ENCODE measurements around the gene HSF5.
"Not testable (repeated sequence)": the region's sequence is repeated elsewhere in the genome, so short reads cannot be mapped to it uniquely, and the experiment has no call there.

Gene HSF5

DNA sequence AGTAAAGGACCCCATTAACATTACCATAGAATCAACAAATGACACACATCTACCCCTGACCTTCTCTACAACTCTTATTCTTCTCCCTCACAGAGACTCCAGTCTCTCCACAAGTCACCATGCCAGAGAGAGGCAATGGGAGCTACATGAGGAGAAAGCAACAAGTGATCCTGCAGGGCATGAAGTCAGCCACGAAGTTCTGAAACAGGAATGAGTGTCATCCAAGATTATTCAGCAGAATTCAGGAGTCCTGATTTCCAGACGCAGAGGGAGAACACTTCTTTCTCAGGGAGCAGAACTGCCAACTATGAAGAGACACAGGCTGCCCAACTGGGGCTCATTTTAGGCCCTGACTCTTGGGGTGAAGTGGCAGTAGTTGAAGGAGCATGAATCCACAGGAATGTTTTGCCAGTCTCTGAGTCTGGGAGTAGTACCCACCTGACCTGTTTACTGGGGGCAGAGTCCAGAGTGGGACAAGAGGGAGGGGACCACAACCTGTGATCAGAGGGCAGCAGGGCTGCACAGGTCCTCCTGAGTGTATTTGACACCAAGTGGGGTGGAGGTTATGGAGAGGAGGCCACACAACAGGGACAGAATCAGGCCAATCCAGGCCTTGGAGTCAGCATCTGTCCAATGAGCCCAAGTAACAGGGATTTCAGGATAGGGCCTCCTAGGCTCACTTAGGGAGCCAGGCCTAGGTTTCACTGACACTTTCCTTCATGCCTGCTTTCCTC lies 28.6 kb upstream of the HSF5 start:
- no peak for FAIRE-seq

DNA sequence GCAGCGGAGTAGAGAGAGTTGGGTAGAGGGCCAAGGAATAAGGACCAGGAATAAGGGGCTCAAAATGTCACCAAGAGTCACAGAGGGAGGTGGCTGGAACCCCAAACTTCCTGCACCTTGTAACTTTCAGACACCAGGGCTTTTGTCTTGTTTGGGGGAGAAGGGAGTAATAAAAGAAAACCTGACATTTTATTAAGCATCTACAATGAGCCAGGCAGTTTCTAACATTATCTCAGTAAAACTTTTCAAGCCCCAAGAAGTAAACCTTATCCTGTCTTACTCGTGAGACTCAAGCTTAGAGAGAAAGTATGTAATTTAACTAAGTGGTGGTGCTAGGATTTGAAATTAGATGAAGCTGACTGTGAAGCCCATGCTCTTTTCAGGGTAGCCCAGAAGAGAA lies 27.1 kb upstream of the HSF5 start:
- no peak for FAIRE-seq

DNA sequence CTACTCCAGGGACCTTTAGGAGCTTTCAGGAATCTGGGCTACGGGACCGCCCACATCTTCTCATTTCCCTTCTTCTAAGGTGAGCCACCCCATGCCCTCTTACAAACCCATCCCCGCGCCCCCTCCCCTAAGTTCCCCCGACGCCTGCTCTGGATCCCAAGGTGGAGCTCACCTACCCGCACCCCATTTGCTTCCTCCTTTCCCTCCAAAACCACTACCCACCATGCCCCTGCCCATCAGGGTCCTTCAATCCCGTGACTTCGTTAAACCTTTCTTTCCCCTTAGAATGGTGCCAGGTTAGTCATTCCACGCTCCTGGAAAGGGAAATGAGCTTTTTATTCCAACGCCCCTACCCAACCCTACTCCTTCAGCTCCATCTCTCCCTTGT lies 26.6 kb upstream of the HSF5 start:
- FAIRE-seq = no peak

DNA sequence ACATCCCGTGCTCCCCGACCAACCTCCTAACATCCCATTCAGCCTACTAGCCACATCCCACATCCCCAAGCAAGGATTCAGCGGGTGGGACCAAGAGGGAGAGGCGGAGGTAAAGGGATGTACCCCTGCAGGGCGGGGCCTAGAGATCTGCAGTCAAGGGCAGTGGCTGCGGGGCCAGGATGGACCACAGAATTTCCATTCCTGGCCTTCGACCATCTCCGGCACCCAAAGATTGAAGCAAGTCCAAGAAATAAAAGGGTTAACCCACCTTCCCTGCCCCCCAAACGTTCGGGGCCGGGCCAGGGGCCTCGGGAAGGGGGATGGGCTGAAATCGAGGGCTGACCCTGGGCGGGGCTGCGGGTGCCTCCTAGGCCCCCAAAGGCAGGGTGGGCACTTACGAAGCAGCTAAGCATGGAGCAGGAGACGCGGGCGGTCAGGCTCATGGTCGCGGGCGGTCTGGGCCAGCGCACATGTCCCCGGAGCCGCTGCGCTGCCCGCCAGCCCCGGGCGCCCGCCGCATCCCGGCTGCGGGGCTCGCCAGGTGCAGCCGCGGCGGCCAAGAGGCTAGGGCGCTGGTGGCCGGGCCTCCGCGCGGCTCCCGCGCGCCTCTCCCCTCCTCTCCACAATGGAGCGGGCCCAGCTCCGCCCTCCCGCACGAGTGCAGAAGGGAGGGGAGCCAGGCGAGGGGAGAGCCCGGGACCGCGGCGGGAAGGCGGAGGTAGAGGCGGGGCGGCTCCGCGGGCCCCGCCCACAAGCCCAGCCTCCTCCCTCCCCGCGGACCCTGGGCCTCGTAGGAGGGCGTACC lies 26.0 kb upstream of the HSF5 start, which contains the start of gene MTMR4:
Gene MTMR4, minus strand, starts transcription at position 674 of the 805 bp plus-strand sequence. Its CDS starts 231 bp downstream, at position 443.
- FAIRE-seq = no peak

DNA sequence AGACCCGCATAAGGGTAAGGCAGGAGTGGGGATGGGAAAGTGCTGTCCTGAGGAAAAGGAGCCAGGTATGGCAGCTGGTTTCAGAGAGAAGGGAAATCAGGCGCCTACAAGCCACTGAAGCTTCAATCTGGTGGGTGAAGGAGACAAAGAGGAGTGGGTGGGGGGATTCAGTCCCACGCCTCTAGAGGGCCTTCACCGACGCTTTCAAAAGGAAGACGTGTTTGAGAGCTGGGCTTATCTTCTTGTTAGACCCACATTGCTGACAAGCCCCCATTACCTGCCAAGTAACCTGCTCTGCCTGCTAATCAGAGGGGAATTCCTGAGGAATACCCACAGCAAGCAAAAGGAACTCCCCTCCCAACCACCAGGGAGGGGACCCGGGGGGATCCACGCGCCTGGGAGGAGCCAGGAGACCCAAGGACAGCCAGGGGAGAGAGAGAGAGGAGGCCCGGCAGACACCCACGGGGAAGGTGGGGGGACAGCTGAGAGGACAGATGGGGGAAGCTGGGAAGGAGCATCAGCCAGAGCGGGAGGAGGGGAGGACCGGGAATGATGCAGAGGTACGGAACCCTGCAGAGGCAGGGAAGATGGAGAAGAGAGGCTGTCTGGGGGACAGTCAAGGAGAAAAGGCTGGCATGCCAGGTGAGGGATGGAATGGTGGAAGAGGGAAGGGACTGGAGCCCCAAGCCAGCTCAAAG lies 25.2 kb upstream of the HSF5 start:
- FAIRE-seq = no peak

DNA sequence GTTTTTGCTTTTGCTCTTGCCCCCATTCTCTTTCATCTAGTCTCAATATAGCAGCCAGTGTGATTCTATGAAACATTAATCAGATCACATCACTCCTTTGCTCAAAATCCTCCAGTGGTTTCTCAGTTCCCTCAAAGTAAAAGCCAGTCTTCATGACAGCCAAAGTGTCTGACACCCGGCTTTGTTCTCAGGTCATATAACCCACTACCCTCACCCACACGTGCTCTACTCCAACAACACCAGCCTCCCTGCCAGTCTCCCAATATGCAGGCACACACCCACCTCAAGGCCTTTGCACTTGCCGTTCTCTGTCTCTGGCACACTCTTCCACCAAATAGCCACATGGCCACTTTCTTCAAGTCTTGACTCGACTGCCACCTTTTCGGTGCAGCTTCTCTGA lies 21.9 kb upstream of the HSF5 start:
- no peak for FAIRE-seq

DNA sequence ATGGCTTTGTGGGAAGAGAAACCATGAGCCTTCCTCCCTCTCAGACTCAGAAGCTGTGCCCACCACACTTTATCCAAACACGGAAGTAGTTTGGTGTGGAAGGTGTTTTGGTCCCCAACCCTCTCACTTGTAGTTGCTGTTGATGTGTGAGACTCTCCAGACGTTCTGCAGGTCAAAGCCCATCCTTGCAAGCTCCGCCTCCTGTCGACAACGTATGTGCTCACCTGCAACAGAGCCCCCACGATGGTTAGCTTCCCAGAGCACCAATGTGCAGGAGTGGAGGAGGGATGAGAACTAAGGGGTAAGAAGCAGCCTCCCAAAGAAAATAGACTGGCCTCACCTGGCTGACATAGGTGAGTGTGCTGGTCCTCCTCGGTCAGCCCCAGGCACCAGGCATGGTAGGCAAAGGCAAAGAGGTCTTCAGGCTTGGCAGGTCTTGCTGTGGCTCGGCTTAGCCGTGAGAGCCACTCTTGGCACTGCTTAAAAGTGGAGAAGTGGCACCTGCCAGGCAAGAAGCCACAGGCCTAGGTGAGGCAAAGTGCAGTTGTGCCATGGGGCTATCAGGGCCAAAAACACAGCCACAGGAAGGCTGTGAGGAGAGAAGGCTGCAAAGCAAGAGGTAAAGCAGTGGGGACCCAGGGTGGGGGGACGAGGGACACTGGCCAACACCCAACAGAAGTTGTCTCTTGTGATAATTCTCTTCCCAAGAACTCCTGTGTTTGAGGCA lies 20.3 kb upstream of the HSF5 start:
- no peak for FAIRE-seq

DNA sequence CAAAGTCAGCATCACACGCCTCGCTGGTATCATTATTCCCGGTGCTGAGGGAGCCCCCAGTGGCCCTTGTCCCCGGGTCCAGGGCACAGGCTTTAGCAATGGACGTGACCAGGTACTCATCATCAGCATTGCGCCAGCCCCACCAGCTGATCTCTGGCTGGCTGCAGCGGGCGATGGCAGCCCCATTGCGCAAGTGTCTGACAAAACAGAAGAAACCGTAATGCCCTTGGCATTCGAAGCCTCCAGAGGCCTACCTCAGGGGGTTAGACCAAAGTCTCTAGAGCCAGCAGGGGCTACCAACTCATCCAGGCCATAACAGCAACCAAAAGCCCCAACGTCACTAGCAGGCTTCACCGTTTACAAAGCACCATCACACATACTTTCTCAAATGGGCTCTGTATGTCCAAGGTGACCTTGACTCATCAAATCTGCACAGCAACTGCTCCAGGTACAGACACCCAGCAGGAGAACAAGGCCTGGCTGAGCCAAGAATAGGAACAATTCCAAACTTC lies 19.0 kb upstream of the HSF5 start:
- FAIRE-seq = no peak

DNA sequence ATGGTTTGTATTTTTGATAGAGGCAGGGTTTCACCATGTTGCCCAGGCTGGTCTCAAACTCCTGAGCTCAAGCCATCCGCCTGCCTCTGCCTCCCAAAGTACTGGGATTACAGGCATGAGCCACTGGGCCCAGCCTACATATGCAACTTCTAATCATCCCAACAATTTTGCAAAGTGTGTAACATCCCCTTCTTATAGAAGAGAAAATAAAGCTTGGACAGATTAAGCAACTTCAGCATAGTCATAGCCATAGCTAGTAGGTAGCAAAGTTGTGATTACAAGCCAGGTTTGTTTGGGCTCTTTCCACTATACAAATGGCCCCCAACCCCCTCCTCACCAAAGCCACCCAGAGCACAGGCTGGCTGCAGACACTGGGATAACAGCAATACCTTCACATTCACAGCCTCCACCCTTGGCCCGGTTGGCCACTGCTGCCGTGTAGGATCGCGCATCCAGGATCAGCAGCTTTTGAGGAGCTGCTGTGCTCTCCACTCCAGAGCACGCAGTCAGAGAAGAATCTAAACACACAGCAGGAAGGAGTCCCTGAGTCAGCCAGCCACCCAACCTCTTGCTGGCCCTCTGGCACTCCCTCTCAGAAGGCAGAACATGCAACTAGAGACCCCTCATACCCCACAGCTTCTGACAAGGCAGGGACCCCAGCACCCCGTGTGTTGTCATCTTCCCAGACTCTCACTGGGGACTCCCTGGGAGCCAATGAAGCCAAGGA lies 18.3 kb upstream of the HSF5 start:
- FAIRE-seq = no peak

DNA sequence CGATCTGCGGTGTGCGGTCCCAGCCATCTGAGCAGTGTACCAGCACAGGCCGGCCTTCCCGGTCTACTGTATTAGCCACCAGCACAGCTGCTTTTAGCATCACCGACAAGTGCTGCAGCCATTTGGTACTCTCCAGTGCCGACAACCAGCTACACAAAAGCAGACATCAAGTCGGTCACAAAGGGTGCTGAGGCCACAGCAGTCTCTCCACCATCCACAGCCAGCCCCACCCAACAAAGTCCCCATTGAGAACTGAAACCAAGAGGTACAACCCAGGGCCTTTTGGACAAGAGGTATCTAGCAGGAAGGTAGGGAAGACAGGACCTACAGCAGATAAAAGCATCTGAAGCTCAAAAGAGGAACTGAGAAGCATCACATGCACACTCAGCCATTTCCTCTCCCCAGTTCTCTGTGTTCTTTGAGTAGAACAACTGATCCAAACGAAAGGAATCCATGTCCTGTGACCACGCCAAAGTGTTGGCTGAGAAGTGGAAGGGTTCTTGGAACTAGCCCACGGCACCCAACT lies 16.7 kb upstream of the HSF5 start:
- no peak for FAIRE-seq

DNA sequence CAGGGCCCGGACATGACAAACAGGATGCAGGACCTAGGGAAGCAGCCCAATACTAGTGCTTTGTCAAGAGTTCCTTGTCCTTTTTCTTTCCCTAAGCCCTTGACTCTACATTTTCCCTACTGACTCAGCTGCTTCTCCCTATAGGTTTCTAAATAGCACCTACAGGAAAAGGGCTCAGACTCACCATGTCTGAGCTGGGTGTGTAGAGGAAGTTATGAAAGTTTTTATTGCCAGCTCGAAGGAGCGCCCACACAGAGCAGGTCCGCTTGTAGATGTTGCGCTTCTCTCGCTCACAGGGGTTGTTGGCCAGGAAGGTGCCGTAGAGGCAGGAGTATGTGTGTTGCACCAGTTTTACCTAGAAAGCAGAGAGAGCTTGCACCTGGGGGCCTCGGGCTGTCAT lies 15.7 kb upstream of the HSF5 start:
- FAIRE-seq = no peak

DNA sequence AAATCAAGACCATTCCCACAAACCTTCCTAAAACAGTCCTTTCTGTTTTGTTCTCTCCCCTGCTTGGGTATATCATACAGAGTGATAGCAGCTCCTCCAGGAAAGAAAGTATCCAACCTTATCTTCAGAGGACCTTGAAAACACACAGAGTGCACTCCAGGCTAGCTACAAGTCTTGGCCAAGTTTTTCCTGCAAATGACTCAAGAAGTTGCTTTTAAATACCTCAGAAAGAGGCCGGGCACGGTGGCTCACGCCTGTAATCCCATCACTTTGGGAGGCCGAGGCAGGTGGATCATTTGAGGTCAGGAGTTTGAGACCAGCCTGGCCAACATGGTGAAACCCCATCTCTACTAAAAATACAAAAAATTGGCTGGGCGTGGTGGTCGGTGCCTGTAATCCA lies 14.9 kb upstream of the HSF5 start:
- FAIRE-seq = not testable (repeated sequence)

DNA sequence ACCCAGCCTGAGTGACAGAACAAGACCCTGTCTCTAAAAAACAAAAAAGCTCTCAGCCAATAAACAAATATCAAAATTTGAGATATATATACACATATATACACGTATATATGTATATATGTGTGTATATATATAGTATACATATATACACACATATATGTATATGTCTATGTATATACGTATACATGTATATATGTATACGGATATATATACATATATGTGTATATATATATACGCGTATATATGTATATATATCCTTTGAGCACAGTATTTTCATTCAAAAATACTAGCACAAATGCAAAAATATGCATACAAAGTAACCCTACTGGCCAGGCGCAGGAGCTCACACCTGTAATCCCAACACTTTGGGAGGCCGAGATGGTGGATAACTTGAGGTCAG lies 13.2 kb upstream of the HSF5 start:
- no peak for FAIRE-seq

DNA sequence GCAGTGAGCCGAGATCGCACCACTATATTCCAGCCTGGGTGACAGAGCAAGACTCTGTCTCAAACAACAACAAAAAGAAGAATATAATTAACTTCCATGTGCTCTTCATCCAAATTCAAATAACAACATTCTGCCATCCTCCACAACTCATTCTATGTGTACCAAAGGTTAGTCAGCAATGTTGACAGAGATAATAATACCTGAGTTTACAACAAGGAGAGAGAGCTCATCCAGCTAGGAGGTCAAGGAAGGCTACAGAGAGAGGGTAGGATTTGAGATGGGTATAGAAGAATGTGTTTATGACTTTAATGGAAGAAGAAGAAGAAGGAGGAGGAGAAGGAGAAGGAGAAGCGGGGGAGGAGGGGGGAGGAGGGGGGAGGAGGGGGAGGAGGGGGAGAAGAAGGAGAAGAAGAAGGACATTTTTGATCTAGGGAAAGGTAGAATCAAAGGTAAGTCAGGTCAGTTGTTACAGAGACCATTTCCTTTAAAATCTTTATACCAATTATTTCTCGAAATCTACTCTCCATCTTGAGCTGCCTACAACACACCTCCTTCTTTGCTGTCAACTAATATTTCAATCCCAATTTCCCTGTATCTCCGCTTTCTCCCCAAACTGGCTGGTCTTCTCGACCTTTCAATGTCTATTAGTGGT lies 10.1 kb upstream of the HSF5 start:
- FAIRE-seq = no peak

DNA sequence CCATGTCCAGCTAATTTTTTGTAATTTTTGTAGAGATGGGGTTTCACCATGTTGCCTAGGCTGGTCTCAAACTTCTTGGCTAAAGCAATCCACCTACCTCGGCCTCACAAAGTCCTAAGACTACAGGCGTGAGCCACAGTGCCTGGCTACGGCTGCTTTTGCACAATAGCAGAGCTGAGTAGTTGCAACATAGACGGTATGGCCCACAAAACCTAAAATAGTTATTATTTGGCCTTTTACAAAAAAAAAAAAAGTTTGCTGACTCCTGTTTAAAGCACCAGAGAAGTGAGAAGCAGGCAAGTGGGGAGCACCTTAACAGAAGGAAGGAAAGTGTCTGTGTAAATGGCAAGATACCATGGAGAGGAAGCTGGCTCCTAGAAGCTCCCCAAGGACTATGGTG lies 5.3 kb upstream of the HSF5 start:
- FAIRE-seq = no peak

DNA sequence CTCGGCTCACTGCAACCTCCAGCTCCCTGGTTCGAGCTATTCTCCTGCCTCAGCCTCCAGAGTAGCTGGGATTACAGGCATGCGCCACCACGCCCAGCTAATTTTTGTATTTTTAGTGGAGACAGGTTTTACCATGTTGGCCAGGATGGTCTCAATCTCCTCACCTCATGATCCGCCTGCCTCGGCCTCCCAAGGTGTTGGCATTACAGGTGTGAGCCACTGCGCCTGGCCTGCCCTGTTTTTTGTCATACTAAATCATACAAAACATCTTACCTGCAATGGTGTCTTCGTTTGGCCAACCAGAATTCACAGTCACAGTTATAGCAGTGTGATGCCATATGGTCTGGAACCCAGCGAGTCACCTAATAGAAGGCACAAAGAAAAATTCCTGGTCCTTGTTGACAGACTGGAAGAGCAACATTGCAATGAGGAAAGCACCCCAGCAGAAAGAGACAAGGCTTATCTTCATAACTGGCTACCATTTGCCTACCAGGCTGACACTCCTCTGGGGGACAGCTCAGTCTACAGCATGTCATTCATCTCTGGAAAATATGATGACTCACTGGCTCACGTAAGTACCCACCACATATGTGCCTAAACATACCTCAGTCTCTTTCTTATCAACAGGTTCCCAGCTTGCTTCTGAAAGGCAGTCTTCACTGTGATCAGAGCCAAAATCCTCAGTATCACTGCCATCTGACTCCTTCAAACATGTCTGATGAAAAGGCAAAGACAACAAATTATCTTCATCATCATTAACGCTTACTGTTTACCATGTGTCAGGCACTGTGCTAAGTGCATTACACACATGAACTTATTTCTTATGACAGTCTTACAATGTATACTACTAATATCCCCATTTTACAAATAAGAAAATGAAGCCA lies 4.3 kb upstream of the HSF5 start:
- no peak for FAIRE-seq

DNA sequence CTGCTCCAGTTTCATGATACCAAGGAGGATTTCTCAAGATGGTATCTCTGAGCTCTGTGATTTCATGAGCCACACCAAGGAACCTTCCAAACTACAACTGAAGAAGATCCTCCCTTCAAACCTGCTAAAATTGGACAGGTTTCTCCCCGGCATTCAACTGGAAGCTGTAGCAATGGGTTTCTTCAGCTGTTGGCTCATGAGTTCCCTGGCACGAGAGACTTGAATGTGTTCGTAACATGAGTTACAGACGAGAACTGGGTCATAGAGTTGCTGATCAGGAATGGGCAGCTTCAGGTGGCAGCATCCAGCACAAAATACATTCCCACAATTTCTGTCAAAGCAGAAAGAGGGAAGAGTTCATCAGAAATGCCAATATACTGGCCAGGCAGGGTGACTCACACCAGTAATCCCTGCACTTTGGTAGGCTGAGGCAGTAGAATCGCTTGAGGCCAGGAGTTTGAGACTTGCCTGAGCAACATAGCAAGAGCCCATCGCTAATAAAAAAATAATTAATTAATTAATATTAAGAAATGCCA lies 3.4 kb upstream of the HSF5 start:
- no peak for FAIRE-seq

DNA sequence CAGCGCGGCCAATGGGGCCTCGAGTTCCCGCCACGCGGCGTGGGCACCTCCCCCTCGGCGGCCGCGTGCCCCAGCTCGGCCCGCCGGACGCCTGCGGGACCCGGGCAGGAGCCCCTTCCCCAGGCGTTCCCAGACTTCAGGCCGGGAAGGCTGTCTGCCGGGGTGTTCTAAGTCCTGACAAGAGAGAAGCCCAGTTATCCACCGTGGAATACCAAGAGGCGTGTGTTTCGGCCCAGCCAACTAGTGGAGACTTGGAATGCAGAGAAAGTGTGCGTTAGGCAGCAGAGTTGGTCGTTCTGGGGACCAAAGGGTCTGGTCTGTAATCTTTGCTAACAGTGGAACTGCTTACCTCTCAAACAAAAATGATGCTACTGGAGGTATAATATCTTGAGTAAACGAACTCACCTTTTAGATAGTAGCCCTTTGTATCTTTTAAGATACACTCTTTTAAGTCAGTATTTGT lies 251 bp upstream of the HSF5 start:
- FAIRE-seq = no peak

DNA sequence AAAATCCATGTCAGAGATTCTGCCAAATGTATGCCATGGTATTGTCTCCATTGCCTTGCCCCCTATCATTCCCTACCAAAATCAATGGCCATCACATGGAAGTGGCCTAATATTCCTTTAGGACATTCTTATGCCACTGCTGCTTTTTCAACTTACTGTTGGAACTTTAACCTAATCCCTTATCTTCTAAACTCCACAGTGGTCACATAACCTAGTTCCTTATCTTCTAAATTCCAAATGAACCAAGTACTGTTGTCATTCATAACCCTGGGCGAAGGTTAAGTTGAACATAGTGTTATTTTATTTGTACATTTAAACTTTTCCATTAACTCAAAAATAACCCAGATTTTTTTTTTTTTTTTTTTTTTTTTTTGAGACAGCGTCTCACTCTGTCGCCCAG lies 3.6 kb downstream of the HSF5 start:
- FAIRE-seq = no peak

DNA sequence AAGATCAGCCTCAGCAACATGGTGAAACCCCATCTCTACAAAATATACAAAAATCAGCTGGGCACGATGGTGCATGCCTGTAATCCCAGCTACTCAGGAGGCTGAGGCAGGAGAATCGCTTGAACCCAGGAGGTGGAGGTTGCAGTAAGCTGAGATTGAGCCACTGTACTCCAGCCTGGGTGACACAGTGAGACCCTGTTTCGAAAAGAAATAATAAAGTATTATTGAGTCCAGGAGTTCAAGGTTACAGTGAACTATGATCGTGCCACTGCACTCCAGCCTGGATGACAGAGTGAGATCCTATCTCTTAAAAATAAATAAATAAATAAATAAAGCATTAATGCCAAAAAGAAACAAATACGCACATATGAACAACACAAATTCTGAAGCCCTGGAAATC lies 6.4 kb downstream of the HSF5 start:
- FAIRE-seq = not testable (repeated sequence)

Data from G401.6 (cell line).